RCC 7860 (cell line): Measurements from ENCODE around the gene GSS.

ENCODE experiments used
- DNase-seq: peaks from one replicate; pipeline ENCODE4 v3.0.0-alpha.2; 2015; ENCODE audit warnings: low spot score
- FAIRE-seq: peaks from 2 replicates; lab custom pipeline; 2012; peaks lifted over from hg19 to GRCh38; lab: Jason Lieb, UNC

GSS gene

GRCh38 chr20:34955231-34956040 lies at the start of gene GSS, which contains the start of gene MYH7B:
Gene GSS, minus strand, starts transcription at chr20:34955806. Its CDS starts 3,954 bp downstream, at chr20:34951852.
Gene MYH7B, plus strand, starts transcription at chr20:34955868. Its CDS starts 22,138 bp downstream, at chr20:34978006.
- DNase-seq = peak; percentile 94
- peak; percentile 79 for FAIRE-seq

GRCh38 chr20:35004749-35005462 lies 49.3 kb upstream of the GSS start:
- DNase-seq = no peak
- FAIRE-seq = no peak

GRCh38 chr20:35004051-35004725 lies 48.6 kb upstream of the GSS start:
- FAIRE-seq (no peak), DNase-seq (no peak)

- FAIRE-seq (no peak), DNase-seq (no peak)
Observed at GRCh38 chr20:35003211-35004031, 47.8 kb upstream of the GSS start.

GRCh38 chr20:35002426-35003210 lies 47.0 kb upstream of the GSS start:
- FAIRE-seq (no peak), DNase-seq (no peak)

GRCh38 chr20:35001596-35002362 lies 46.2 kb upstream of the GSS start:
- no peak for FAIRE-seq
- DNase-seq = no peak

GRCh38 chr20:35000922-35001595 lies 45.5 kb upstream of the GSS start:
- no peak for FAIRE-seq
- no peak for DNase-seq

- DNase-seq (no peak), FAIRE-seq (no peak)
Observed at GRCh38 chr20:35000311-35000921, 44.8 kb upstream of the GSS start.

- FAIRE-seq (no peak), DNase-seq (no peak)
Observed at GRCh38 chr20:34999782-35000181, 44.2 kb upstream of the GSS start.

GRCh38 chr20:34999021-34999451 lies 43.4 kb upstream of the GSS start:
- FAIRE-seq = no peak
- DNase-seq = no peak

- DNase-seq (no peak), FAIRE-seq (no peak)
Observed at GRCh38 chr20:34998331-34998950, 42.8 kb upstream of the GSS start.

GRCh38 chr20:34997774-34998173 lies 42.2 kb upstream of the GSS start:
- DNase-seq (no peak), FAIRE-seq (no peak)

- FAIRE-seq (no peak), DNase-seq (no peak)
Observed at GRCh38 chr20:34997131-34997561, 41.5 kb upstream of the GSS start.

- no peak for DNase-seq
- no peak for FAIRE-seq
Observed at GRCh38 chr20:34996243-34997028, 40.8 kb upstream of the GSS start.

GRCh38 chr20:34995696-34996095 lies 40.1 kb upstream of the GSS start:
- DNase-seq (no peak), FAIRE-seq (no peak)

GRCh38 chr20:34995192-34995591 lies 39.6 kb upstream of the GSS start:
- DNase-seq = no peak
- no peak for FAIRE-seq
